H1 (cell line): Measurements from ENCODE around the gene NSD2. TPM values are rescaled to one million over a fixed set of nuclear protein-coding genes. Genes with fewer than 3 reads are reported as not detected.

ENCODE experiments used
- CHD7 ChIP-seq: fragments of 300-600 bp; sonication (generic); IDR thresholded peaks from 2 replicates; pipeline ENCODE4 v1.7.1; 2012; ENCODE audit warnings: low read length, moderate library complexity, mild to moderate bottlenecking, inconsistent platforms; ENCODE audit not compliant: insufficient replicate concordance
- GTF2F1 ChIP-seq: IDR thresholded peaks from 2 replicates; pipeline ENCODE4 v1.6.1; 2012; ENCODE audit warnings: low read depth, low read length, improper control_type of control experiment, borderline replicate concordance
- polyA plus RNA-seq, 7 experiments: library from polyadenylated mRNA; depleted of rRNA in 3 of 7; stranded (reverse) in 5 of 7; unstranded in 2 of 7; fragments of >200 nt in 5 of 7; fragments of 200-250 nt in 2 of 7; gene quantifications; 1 replicate in 5 of 7; 2 replicates in 1 of 7; 4 replicates in 1 of 7; pipeline versions ENCODE4 v1.2.1 to v1.2.3, GENCODE V29; 2011 to 2013; ENCODE audit warnings: missing spikeins in 2 of 7, mixed read lengths in 2 of 7
- total RNA-seq: library from RNA; stranded (reverse); fragmentation: NEBNext Ultra II Directional; extraction: Animal tissue kit (Norgen Biotek cat#: 25700); gene quantifications from 2 replicates; pipeline ENCODE4 v1.2.1, GENCODE V29; 2021

Gene NSD2
- total and polyA plus RNA-seq, 2 of the 8 experiments (the other 6 are each of a cell fraction or from before 2014, with no cell fraction given) = 26.7 to 129 TPM

GRCh38 chr4:1871471-1872021 lies 353 bp downstream of the NSD2 start (continued):
- no peak for TF ChIP-seq CHD7
- TF ChIP-seq GTF2F1 = no peak
